Hair follicle dermal papilla cell (primary cell): Measurements from ENCODE around the gene ANKFY1. TPM values are rescaled to one million over a fixed set of nuclear protein-coding genes. Genes with fewer than 3 reads are reported as not detected.

Experiments
- small RNA-seq: library from RNA; depleted of rRNA; stranded (forward); fragments of <200 nt; gene quantifications from one replicate; pipeline ENCODE3, GENCODE V24; 2012
- total RNA-seq: library from RNA; depleted of rRNA; stranded (reverse); fragments of >200 nt; gene quantifications from 2 replicates; pipeline ENCODE4 v1.2.3, GENCODE V29; 2012

The ANKFY1 gene
- total RNA-seq: 54.8 and 68.0 TPM in 2 replicates

DNA sequence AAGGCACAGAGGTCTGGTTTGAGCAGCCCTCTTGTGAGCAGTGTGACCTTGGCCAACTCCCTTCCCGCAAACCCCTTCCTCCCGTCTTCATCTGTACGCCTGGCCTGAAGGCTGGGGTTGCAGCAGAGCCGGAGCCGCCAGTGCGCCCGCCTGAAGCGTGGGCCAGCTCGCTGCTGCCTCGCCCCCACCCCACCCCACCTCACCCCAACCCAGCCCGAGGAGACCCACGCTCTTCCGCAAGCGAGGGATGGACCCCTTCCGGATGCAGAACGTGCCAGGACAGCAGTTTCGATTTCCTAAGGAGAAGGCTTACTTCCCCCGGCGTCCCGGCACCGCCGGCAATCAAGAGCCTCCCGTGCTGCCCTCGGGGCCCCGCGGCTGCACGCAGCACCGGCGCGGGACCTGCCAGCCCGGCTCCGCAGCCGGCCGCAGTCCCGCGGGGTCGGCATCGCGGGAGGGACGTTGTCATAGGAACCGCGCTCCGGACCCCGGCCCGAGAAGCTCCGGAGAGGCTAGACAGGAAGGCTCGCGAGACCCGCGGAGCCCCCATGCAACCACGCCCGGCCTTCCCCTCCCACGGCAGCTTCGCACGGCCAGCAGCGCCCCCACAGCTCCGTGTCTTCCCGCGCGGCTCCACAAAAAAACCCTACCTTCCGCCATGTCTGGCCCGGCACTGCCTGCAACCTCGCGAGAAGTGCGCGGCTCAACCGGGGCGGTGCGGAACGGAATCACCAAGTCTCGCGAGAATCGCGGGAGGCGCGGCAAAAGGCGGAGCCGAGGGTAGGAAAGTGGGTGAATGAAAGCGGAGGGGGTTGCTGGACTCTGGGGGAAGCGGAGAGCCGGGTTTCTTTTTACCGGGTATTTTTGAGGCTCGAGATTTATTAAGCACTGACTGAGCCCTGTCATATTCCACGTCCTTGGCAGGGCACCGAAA lies at the start of gene ANKFY1:
ANKFY1 (minus strand) TSS at position 698 of the 934 bp plus-strand sequence; CDS start at position 660, 38 bp downstream.

Small RNA genes within 50 kb of the gene (small RNA-seq; reads per million reads assigned to genes)
- gene RF00019: not detected

Other genes starting within 250 kb of the ANKFY1 start
- 53.9 and 59.2 TPM in 2 replicates for gene ZZEF1, start 120.9 kb downstream of the ANKFY1 start, total RNA-seq
- 36.2 and 36.8 TPM in 2 replicates for gene CYB5D2, start 120.8 kb downstream of the ANKFY1 start, total RNA-seq
- 39.0 and 43.8 TPM in 2 replicates for gene UBE2G1, start 102.7 kb upstream of the ANKFY1 start, total RNA-seq
- gene SPNS3, start 170.0 kb upstream of the ANKFY1 start, total RNA-seq: not detected in 2 replicates
- gene SPNS2, start 234.9 kb upstream of the ANKFY1 start, total RNA-seq: 0.16 TPM in 1 of 2 replicates, not detected in the other